HEK293 (cell line): ENCODE data around the gene GBX1.

ENCODE experiments used
- FEZF1 ChIP-seq: fragments of 450-650 bp; formaldehyde crosslinking; IDR thresholded peaks from 2 replicates; pipeline ENCODE4 v1.5.1; 2016; ENCODE audit warnings: missing biosample characterization, missing genetic modification characterization
- GLI2 ChIP-seq: fragments of 450-650 bp; formaldehyde crosslinking; IDR thresholded peaks from 2 replicates; pipeline ENCODE4; 2017; ENCODE audit warnings: missing biosample characterization, missing genetic modification characterization, low read depth, borderline replicate concordance
- RBAK ChIP-seq: fragments of 450-650 bp; formaldehyde crosslinking; IDR thresholded peaks from 2 replicates; pipeline ENCODE4 v1.5.1; 2016; ENCODE audit warnings: missing biosample characterization, missing genetic modification characterization
- ZBTB1 ChIP-seq: fragments of 450-650 bp; formaldehyde crosslinking; IDR thresholded peaks from 2 replicates; pipeline ENCODE4 v1.5.1; 2016; ENCODE audit warnings: missing biosample characterization, missing genetic modification characterization
- ZBTB21 ChIP-seq: fragments of 450-650 bp; formaldehyde crosslinking; IDR thresholded peaks from 2 replicates; pipeline ENCODE4 v1.5.1; 2017; ENCODE audit warnings: missing biosample characterization, missing genetic modification characterization
- ZBTB44 ChIP-seq: fragments of 450-650 bp; IDR thresholded peaks from 2 replicates; pipeline ENCODE4 v1.5.1; 2018; ENCODE audit warnings: missing biosample characterization, mild to moderate bottlenecking, missing genetic modification characterization
- ZFP3 ChIP-seq: fragments of 450-650 bp; formaldehyde crosslinking; IDR thresholded peaks from 2 replicates; pipeline ENCODE4 v1.5.1; 2016; ENCODE audit warnings: low read depth, missing biosample characterization, missing genetic modification characterization
- ZNF10 ChIP-seq: fragments of 450-650 bp; formaldehyde crosslinking; IDR thresholded peaks from 2 replicates; pipeline ENCODE4 v1.5.1; 2017; ENCODE audit warnings: missing biosample characterization, missing genetic modification characterization
- ZNF138 ChIP-seq: fragments of 450-650 bp; formaldehyde crosslinking; IDR thresholded peaks from 2 replicates; pipeline ENCODE4 v1.5.1; 2016; ENCODE audit warnings: missing biosample characterization, missing genetic modification characterization, borderline replicate concordance
- ZNF140 ChIP-seq: fragments of 450-650 bp; formaldehyde crosslinking; IDR thresholded peaks from 2 replicates; pipeline ENCODE4 v1.5.1; 2016; ENCODE audit warnings: missing biosample characterization, missing genetic modification characterization
- ZNF19 ChIP-seq: fragments of 450-650 bp; formaldehyde crosslinking; IDR thresholded peaks from 2 replicates; pipeline ENCODE4; 2016; ENCODE audit warnings: missing biosample characterization, missing genetic modification characterization, low read depth
- ZNF202 ChIP-seq: fragments of 450-650 bp; formaldehyde crosslinking; IDR thresholded peaks from 2 replicates; pipeline ENCODE4 v1.5.1; 2016; ENCODE audit warnings: missing biosample characterization, missing genetic modification characterization, borderline replicate concordance
- ZNF211 ChIP-seq: fragments of 450-650 bp; formaldehyde crosslinking; IDR thresholded peaks from 2 replicates; pipeline ENCODE4 v1.5.1; 2016; ENCODE audit warnings: low read depth, missing biosample characterization, missing genetic modification characterization
- ZNF239 ChIP-seq: fragments of 450-650 bp; formaldehyde crosslinking; IDR thresholded peaks from 2 replicates; pipeline ENCODE4 v1.5.1; 2016; ENCODE audit warnings: missing biosample characterization, missing genetic modification characterization
- ZNF302 ChIP-seq: fragments of 450-650 bp; formaldehyde crosslinking; IDR thresholded peaks from 2 replicates; pipeline ENCODE4 v1.5.1; 2016; ENCODE audit warnings: missing biosample characterization, missing genetic modification characterization, low read depth
- ZNF37A ChIP-seq: fragments of 450-650 bp; IDR thresholded peaks from 2 replicates; pipeline ENCODE4 v1.5.1; 2018; ENCODE audit warnings: missing biosample characterization, missing genetic modification characterization
- ZNF404 ChIP-seq: fragments of 450-650 bp; formaldehyde crosslinking; IDR thresholded peaks from 2 replicates; pipeline ENCODE4 v1.5.1; 2017; ENCODE audit warnings: missing biosample characterization, missing genetic modification characterization
- ZNF426 ChIP-seq: fragments of 450-650 bp; formaldehyde crosslinking; IDR thresholded peaks from 2 replicates; pipeline ENCODE4 v1.5.1; 2017; ENCODE audit warnings: missing biosample characterization, missing genetic modification characterization, mild to moderate bottlenecking, inconsistent platforms, moderate library complexity
- ZNF433 ChIP-seq: fragments of 450-650 bp; formaldehyde crosslinking; IDR thresholded peaks from 2 replicates; pipeline ENCODE4 v1.5.1; 2016; ENCODE audit warnings: missing biosample characterization, missing genetic modification characterization, low read depth
- ZNF449 ChIP-seq: fragments of 450-650 bp; formaldehyde crosslinking; IDR thresholded peaks from 2 replicates; pipeline ENCODE4 v1.5.1; 2017; ENCODE audit warnings: missing biosample characterization, mild to moderate bottlenecking, missing genetic modification characterization, moderate library complexity
- ZNF501 ChIP-seq: fragments of 450-650 bp; formaldehyde crosslinking; IDR thresholded peaks from 2 replicates; pipeline ENCODE4 v1.5.1; 2016; ENCODE audit warnings: missing biosample characterization, missing genetic modification characterization
- ZNF510 ChIP-seq: fragments of 450-650 bp; formaldehyde crosslinking; IDR thresholded peaks from 2 replicates; pipeline ENCODE4 v1.5.1; 2018; ENCODE audit warnings: mild to moderate bottlenecking, missing genetic modification characterization, missing biosample characterization; ENCODE audit not compliant: insufficient replicate concordance
- ZNF529 ChIP-seq: fragments of 450-650 bp; formaldehyde crosslinking; IDR thresholded peaks from 2 replicates; pipeline ENCODE4 v1.5.1; 2017; ENCODE audit warnings: missing genetic modification characterization, missing biosample characterization; ENCODE audit not compliant: insufficient replicate concordance
- ZNF555 ChIP-seq: fragments of 450-650 bp; formaldehyde crosslinking; conservative IDR thresholded peaks from 2 replicates; pipeline ENCODE4 v1.5.1; 2017; ENCODE audit warnings: missing biosample characterization, mild to moderate bottlenecking, missing genetic modification characterization, inconsistent platforms
- ZNF610 ChIP-seq: fragments of 450-650 bp; formaldehyde crosslinking; IDR thresholded peaks from 2 replicates; pipeline ENCODE4 v1.5.1; 2016; ENCODE audit warnings: missing biosample characterization, missing genetic modification characterization, borderline replicate concordance
- ZNF639 ChIP-seq: fragments of 450-650 bp; formaldehyde crosslinking; IDR thresholded peaks from 2 replicates; pipeline ENCODE4 v1.5.1; 2016; ENCODE audit warnings: missing biosample characterization, missing genetic modification characterization
- ZNF701 ChIP-seq: fragments of 450-650 bp; formaldehyde crosslinking; IDR thresholded peaks from 2 replicates; pipeline ENCODE4 v1.5.1; 2016; ENCODE audit warnings: missing biosample characterization, missing genetic modification characterization
- ZNF785 ChIP-seq: fragments of 450-650 bp; formaldehyde crosslinking; IDR thresholded peaks from 2 replicates; pipeline ENCODE4 v1.5.1; 2016; ENCODE audit warnings: missing biosample characterization, missing genetic modification characterization
- ZNF830 ChIP-seq: fragments of 450-650 bp; IDR thresholded peaks from 2 replicates; pipeline ENCODE4 v1.5.0; 2018; ENCODE audit warnings: missing biosample characterization, missing genetic modification characterization, low read depth, mild to moderate bottlenecking, moderate library complexity
- ZNF837 ChIP-seq: fragments of 450-650 bp; formaldehyde crosslinking; IDR thresholded peaks from 2 replicates; pipeline ENCODE4 v1.5.1; 2016; ENCODE audit warnings: missing biosample characterization, missing genetic modification characterization
- ZXDB ChIP-seq: fragments of 450-650 bp; formaldehyde crosslinking; IDR thresholded peaks from 2 replicates; pipeline ENCODE4 v1.5.1; 2016; ENCODE audit warnings: missing biosample characterization, missing genetic modification characterization

The GBX1 gene

GRCh38 chr7:151168003-151168786 is 701 bp upstream of the GBX1 start (continued):
- TF ChIP-seq ZNF610 (tag by site-specific recombination) (0 out of 2 replicates have a peak, but pooled peaks have one; percentile 10), ZNF510 (tag by site-specific recombination) (no peak), ZNF211 (no peak), ZNF302 (tag by site-specific recombination) (no peak), RBAK (no peak), ZFP3 (tag by site-specific recombination) (no peak), ZNF449 (tag by site-specific recombination) (no peak; the same call in none of the 2 replicates), GLI2 (no peak), ZNF639 (tag by site-specific recombination) (peak; percentile 70; the same call in 1 of the 2 replicates), ZNF19 (tag by site-specific recombination) (no peak), ZNF501 (0 out of 2 replicates have a peak, but pooled peaks have one; percentile 47), ZBTB21 (tag by site-specific recombination) (peak; percentile 17; the same call in 1 of the 2 replicates), ZNF830 (no peak), ZBTB44 (tag by site-specific recombination) (no peak), ZBTB1 (no peak), ZNF138 (tag by site-specific recombination) (no peak), ZNF10 (tag by site-specific recombination) (0 out of 2 replicates have a peak, but pooled peaks have one; percentile 27), ZNF785 (tag by site-specific recombination) (peak; percentile 25; the same call in 1 of the 2 replicates), ZXDB (tag by site-specific recombination) (peak; percentile 44; the same call in 1 of the 2 replicates), ZNF426 (tag by site-specific recombination) (no peak), ZNF140 (tag by site-specific recombination) (no peak), ZNF837 (tag by site-specific recombination) (no peak), ZNF433 (no peak), ZNF37A (tag by site-specific recombination) (no peak), ZNF701 (tag by site-specific recombination) (no peak), ZNF202 (tag by site-specific recombination) (0 out of 2 replicates have a peak, but pooled peaks have one; percentile 30), ZNF239 (tag by site-specific recombination) (no peak), ZNF555 (no peak), ZNF529 (tag by site-specific recombination) (no peak), FEZF1 (no peak), ZNF404 (tag by site-specific recombination) (no peak)
